GM21528 (cell line): ENCODE measurements around the gene XXYLT1.
"Not testable (repeated sequence)": the region's sequence is repeated elsewhere in the genome, so short reads cannot be mapped to it uniquely, and the experiment has no call there.

Experiments
- ATAC-seq: cut with Tn5 transposase; IDR thresholded peaks from one replicate; pipeline ENCODE4 v1.9.1; 2021; ENCODE audit warnings: mild to moderate bottlenecking, moderate library complexity; ENCODE audit not compliant: unreplicated experiment, low FRiP score

The XXYLT1 gene, protein sequence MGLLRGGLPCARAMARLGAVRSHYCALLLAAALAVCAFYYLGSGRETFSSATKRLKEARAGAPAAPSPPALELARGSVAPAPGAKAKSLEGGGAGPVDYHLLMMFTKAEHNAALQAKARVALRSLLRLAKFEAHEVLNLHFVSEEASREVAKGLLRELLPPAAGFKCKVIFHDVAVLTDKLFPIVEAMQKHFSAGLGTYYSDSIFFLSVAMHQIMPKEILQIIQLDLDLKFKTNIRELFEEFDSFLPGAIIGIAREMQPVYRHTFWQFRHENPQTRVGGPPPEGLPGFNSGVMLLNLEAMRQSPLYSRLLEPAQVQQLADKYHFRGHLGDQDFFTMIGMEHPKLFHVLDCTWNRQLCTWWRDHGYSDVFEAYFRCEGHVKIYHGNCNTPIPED

DNA sequence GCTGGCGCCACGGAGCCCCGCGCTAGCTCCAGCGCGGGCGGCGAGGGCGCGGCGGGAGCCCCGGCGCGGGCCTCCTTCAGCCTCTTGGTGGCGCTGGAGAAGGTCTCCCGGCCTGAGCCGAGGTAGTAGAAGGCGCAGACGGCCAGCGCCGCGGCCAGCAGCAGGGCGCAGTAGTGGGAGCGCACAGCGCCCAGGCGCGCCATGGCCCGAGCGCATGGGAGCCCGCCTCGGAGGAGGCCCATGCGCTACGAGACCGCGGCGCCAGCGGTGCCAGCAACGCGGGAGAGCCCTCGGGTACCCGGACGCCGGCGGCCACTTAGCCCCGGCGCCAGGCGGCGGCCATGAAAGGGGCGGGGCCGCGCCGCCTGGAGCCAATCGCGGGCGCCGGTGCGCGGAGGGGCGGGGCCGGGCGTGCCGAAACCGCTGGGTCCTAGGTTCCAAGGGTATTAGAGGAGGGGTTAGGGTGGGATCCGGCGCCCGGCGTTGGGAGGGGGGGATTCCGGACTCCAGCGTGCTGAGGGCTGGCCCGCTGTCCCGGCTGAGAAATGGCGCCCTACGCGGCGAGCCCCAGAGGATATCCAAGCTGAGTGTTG, at the start of gene XXYLT1:
Gene XXYLT1 (minus strand): TSS at position 343 of the 593 bp plus-strand sequence. CDS start 101 bp downstream, at position 242.
- peak; percentile 90 for ATAC-seq

DNA sequence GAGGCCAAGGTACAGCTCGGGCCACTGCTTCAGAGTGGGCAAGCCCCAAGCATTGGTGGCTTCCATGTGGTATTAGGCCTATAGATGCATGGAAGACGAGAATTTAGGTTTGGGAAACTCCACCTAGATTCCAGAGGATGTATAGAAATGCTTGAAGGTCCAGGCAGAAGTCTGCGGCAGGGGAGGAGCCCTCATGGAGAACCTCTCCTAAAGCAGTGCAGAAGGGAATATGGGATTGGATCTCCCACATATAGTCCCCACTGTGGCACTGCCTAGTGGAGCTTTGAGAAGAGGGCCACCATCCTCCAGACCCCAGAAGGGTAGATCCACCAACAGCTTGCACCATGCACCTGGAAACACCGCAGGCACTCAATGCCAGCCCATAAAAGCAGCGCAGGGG, 48.1 kb upstream of the XXYLT1 start:
- ATAC-seq = no peak

DNA sequence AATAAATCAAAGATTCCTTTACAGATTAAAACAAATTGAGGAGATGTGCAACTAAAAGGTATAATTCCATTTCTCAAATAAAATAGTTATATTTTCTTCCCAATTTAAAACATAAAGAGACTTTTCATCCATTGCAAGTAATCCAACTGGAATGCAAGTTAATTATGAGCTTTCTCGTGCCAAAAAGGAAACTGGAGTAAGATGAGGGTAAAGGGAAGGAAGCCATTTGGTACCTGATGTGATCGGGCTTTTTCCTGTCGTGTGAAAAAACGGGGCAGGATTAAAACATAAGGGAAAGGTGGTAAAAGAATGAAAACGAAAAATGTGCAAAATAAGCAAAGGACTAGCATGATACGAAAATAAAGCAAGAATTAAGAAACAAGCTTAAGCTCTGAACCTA, 41.8 kb upstream of the XXYLT1 start:
- no peak for ATAC-seq

DNA sequence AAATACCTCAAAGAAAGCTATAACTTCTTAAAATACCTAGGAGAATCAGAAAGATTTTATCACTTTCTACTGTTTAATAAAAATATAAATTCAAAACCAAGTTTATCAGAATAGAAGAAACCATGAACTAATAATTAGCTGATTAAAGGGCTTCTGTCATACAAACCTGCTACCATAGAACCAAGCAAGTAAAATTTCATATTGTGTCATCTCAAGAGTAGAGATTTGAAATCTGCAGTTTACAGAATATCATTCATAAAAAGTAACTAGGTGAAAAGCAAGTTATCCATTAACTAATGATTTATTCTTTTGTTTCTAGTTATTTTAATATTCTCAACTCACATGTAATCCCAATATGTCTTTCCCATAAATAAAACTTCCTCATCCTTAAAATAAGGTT, 36.8 kb upstream of the XXYLT1 start:
- ATAC-seq = no peak

DNA sequence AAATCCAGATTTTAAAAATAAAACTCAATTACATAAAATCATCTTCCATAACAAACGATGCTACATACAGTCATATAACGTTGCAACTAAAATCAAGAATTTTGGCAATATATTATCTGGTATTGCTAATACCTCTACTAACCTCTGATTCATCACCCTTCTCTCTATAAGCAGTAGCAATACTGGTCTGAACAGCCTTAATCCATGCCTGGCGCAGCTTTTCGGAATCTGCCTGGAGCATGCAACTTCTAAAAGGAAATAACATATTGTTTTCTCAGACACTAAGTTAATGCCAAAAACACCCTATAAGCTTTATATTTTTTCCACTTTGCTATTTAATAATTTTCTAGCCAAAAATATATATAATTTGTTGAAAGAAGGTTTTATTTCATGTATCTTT, 35.4 kb upstream of the XXYLT1 start:
- no peak for ATAC-seq

DNA sequence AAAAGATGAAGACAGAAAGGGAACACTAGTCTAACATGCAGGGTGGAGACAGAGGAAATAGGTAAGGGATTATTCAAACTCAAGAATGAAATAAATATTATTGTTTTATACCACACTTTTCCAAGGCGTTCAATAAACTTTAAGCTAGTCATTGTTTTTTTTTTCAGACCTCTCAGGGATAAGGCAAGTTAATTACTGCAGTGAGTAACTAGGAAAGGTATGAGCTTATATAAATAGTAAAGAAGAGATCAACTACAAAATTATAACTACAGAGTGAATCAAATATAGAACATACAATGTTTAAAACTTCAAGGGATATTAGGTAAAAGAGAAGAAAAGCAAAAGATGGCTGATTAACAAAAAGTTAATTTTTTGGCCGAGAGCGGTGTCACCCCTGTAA, 31.5 kb upstream of the XXYLT1 start:
- ATAC-seq = no peak

DNA sequence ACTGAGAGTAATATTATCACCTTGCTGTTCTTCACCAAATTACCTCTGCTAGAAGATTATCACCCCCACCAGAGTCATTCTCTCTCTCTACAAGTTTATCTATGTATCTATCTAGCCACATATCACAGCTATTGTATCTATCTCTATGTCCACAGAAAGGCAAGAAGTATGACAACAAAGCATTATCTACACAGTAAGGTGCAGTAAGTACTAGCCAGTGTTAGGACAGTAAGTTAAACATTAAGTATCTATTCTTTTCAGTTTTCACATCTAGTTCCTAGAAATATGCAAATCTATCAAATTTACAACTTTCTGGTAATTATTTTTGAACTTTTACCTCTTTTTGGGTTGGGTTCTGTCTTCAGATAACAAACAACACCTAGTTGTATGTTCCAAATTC, 26.5 kb upstream of the XXYLT1 start:
- no peak for ATAC-seq

DNA sequence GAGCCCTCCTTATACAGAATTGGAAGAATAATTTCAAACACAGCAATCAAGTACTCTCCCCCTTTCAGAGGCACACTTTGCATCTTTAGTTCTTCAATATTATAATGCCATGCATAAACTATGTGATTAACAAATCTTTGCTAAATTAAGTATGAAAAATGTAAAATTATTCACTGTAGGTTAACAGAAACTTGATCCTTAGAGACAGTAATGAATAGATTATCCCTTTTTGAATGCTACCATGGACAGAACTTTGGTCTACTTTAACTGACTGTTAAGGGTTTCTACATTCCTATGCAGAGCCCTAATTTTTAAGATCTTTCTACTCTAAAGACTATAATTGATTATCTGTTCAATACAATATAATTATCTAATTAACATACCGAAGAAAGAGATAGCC, 25.7 kb upstream of the XXYLT1 start:
- no peak for ATAC-seq

DNA sequence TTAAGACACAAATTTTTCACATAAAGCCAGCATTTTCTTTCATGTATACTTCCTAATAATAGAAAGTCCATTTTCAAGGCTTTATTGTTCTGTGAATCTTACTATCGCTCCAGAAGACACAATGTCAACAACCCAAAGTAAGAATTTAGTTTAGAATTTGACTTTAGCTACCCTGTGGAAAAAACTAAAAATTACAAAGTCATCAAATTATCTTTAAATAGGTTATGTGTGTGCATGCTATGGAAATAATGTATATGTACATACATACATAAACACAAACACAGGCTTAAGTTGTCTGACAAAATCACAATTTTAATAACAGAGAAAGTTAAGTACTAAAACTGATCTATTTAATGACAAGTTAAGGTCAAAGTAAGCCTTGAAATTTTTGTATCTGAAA, 20.2 kb upstream of the XXYLT1 start:
- ATAC-seq = no peak

DNA sequence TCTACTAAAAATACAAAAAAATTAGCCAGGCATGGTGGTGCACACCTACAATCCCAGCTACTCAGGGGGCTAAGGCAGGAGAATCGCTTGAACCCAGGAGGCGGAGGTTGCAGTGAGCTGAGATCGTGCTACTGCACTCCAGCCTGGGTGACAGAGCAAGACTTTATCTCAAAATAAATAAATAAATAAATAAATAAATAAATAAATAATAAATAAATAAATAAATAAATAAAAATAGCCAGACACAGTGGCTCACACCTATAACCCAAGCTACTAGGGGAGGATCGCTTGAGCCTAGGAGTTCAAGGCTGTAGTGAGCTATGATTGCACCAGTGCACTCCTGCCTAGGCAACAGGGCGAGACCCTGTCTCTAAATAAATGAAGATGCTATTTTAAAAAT, 19.7 kb upstream of the XXYLT1 start:
- not testable (repeated sequence) for ATAC-seq

DNA sequence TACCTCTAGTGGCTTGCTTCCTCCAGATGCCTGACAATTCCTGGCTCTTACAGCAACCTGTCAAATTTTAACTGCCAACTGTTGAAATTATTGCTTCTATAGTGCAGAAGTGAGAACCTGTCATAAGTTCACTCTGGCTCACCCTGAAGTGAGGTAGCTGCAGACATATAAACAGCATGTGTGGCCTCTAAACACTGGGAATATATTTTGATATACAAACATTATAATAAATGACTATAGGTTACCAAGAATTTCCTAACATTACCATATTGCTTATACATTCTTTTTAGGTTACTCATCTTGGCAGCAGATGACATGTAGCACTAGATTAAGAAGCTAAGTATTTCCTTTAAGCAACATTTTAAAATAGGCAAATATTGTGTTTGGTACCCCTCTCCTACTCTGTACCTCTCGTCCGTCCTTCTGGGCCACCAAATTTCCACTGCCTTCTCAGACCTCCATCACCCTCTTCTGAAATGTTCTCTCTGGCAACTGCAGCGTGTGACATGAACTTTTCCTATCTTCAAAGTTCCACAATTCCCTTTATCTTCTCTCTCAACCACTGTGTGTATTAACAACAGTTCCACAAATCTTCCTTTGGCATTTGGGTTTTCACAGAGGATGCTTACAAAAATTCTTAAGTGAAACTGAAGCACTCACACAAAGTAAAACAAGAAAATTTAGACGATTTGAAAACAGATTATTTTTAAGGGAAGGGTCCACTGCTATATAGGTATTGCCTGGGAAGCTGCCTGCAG, 15.3 kb upstream of the XXYLT1 start:
- ATAC-seq = no peak

DNA sequence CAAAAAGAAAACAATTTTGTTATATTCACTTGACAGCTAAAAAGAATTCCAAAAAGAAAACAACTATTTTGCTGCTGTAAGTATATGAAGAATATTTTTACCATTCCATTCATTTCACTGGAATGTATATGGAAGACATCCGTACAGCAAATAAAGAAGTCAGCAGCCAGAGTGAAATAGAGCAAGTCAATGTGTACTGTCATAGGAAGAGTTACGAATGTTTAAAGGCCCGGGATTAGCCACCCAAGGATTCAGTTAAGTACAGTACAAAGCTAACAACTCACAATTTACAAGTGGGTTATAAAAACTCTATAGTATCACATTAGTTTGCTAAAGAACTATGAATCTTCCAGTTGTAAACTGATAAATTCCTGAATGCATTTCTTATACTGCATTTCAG, 14.4 kb upstream of the XXYLT1 start:
- ATAC-seq = no peak

DNA sequence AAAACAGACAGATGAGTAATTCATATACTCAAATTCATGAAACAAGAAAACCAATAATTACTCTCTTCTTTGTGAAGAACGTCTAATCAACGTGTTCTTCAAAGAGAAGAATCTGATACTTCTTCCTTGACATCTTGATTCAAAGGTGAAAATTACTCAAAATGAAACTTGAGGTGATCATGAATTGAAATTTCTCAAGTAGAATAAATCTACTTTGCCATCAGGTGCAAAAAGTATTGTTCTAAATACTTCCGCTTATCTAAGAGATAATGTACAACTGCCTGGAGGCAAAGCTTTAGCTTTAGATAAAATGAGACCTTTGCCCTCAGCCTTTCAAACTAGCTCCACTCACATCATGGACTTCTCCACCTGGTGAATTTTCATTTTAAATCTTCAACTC, 13.9 kb upstream of the XXYLT1 start:
- ATAC-seq = no peak

DNA sequence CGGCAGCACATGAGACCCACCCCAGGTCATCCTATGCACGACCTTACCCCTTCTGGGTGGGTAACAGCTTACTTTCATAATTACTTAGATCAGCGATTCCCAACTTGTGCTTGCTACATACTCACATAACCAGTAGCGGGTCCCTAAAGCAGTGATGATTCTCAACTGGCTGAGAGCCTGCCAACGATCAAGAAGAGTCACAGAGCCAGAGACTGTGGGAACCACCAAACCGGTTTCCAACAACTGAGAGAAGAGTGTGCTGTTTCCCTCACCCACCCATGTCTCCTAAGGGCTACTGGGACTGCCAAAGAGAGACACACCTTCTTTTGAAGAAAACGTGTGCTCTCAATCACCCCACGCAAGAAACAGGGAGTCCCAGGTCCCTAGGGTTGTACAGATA, 12.0 kb upstream of the XXYLT1 start:
- ATAC-seq = no peak

DNA sequence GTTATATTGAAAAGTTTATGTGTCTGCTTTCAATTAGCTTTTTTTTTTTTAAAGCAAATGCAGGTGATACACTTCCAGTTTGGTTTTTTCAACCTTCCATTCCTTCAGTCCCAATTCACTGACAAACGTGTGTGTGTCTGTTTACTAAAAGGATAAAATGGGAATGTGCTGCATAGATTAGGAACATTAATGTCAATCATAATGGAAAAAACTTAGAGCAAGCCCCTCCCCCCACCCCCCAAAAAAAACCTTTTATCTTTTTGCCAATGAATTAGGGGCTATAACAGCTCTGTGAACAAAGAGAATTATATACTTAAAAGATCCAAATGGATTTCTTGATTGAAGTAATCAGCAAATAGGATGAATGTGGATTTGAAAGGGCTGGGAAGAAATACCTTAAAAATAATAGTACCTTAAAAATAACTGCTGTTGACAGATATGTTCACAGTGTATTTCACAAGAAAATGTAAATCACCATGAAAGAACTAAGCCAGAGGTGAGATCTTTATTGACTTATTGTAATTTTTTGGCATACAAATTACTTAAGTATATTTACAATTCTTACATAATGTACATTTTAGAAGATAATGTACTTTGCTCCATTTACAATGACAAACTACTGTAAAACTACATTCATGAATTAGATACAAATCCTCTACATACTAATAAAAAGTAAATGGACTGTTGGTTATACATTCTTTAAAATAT, 3.5 kb upstream of the XXYLT1 start:
- no peak for ATAC-seq

DNA sequence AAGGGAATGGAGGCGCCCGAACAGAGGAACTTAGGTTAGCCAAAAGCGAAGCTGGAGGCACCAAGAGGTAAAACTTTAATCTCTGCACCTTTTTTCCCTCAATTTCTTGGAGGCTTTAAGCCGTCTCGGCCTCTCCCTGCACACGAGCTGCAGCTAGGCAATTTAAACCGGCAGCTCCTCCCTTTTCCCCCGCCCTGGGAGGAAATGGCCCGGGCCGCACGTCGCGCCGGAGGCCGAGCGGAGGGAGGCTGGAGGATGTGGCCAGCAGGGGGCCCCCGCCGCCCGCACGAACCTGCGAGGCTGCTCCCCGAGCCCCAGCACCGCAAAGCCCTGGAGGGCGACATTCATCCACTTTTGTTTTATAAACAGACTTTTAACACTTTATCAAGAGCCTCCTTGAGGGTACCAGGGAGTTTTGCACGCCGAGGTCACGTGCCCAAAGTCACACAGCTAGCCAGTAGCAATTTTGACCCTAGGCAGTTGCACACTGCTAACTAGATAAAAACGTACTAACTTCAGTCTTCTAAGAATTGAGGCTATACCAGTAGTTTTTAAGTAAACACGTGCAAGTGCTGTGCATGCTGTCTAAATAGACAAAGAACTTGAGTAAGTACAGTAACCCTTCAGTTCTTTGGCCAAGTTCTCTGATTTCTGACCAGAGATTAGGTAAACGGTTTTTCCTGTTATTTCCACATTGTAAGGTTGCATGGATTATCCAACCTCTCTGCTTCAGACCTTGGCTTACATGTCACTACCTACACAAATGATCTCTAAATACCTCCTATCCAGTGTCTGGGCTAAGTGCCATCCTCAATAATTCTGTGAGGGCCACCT, 668 bp upstream of the XXYLT1 start:
- ATAC-seq = peak; percentile 68

DNA sequence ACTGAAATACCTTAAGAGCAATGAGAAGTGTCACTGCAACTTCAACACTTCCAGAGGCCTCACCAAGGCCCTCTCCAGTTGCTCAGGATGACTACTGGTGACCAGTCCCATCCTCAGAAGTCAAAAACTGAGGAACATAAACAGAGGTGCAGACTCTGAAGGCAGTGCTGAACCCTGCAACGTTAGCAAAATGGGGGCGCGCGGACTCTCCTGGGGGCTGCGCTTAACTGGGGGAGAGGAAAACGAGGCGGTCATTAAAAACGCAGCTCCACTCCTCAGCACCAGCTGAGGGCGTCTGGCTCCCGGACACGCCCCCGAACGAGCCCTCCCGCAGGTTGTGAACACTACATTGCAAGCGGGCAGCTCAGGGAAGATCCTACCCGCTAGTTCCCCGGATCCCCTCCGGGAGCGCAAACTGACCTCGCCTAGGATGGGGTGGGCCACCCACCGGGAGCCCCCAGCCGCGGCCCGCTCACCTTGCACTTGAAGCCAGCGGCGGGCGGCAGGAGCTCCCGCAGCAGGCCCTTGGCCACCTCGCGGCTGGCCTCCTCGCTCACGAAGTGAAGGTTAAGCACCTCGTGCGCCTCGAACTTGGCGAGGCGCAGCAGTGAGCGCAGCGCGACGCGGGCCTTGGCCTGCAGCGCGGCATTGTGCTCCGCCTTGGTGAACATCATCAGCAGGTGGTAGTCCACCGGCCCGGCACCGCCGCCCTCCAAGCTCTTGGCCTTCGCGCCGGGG, 711 bp downstream of the XXYLT1 start:
- ATAC-seq = peak; percentile 14

DNA sequence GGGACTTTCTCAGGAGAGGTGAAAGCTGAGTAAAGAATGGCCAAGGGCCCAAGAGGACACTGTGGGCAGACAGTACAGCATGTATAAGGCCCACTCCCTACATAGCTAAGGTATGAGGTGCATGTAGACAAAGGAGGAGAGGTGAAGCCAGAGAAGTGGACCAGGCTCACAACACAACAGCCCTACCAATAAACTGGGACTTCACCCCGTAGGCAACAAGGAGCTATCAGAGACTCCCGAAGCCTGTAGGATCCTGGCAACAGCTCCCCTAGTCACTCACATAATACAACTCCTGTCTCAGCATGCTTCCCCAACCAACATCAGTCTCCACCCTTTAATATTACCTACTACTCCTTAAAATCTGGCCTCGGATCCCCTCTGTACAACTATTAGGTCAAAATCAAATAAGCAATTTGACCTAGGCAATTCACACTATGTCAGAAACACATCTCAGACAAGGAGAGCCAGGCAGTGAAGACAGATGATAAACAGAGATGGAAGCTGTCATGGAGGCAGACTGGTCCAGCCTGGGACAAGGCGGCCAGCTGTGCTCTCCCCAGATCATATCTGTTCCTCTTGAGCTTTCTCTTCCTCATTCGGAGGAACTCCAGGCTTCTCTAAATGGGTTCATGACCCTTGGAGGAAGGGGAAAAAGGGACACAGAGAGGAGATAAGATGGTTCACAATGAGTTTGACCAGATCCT, 1.4 kb downstream of the XXYLT1 start:
- no peak for ATAC-seq
